Measurements from ENCODE around the gene FBXL2.
"Not testable (repeated sequence)": the region's sequence is repeated elsewhere in the genome, so short reads cannot be mapped to it uniquely, and the experiment has no call there.

Gene FBXL2

DNA sequence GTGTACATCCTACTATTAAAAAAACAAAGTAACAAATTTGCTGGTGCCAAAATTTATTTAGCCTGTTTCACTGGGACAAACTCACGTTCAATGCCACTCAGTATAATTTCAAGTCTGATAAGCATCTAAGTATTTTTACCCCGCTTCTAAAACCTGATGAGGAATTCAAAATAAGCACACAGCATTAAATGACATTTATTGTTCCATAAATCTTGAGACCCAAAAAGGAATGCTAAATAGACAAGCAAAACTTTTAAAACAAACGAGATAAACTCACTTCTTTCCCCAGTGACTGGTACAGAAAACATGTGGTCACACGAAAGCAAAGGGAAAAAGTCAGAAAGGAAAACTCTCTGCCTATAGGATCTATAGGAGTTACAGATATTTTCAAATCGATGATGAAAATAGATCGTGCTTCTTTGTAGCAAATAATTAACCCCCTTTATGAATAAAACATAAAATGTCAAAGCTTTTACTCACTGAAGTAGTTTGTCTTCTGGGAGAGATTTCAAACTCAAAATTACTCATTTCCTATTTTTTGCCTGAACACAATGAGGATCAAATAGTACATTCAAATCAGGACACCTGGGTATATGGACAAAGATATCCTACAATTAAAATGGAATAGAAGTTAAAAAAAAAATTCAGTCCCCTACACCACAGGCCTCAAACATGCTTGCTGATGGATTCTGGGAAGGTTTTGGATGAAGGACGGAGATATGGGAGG lies 111.3 kb downstream of the FBXL2 start:
- no peak for DNase-seq

DNA sequence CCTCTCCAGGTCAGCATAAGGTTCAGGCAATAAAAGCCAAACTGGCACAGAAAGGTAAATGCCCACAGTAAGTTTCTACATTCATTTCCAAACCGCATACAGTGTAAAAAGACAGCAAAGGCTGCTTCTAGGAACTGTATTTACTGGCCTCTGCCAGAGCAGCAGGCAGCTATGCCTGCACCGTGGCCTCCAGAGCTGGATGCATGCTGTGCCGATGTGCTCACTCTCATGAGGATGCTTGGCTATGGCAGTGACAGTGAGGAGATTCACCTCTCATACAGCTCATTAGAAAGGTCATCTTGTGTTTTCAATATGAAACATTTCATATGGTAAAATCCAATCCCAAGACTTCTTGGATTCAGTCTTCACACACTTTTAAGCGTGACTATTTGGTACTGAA lies 112.7 kb downstream of the FBXL2 start:
- no peak for DNase-seq

GRCh38 chr3:33391255-33391995 lies 114.2 kb downstream of the FBXL2 start:
- DNase-seq = no peak

DNA sequence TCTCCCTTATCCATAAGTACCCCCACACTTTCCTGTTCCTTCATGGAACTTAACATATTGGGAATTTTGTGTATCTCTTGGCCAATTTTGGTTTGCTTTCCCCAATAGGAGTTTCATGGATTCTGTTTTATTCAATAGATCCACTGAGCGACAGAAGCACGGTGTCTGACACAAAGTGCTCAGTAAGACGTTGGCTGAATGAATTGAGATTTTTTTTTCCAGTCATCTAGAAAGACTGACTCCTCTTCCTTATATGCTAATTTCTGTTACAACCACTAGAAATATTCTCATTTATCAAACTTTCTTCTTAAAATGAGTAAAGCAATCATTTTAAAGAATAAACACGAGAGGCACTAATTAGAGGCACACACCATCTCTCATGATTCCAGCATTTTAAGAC lies 114.9 kb downstream of the FBXL2 start:
- no peak for DNase-seq

DNA sequence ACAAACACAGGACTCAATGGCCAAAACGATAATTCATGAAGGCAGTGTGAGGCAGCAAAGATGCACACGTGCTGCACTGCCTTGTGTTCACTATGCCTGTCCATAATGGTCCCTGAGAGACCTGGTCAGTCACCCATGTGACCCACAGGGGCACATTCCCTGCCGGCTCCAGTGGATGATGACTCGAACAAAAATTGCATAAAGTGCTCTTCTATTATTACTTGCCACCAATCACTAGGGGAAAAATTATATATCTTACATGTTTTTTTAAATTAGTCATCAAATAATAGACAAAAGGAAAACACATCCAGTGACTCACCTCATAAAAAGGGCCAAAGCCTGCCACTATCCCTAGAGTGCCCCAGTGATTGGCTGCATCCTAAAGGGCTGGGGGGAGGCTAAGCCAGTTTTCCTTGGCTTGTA lies 115.5 kb downstream of the FBXL2 start:
- no peak for DNase-seq

DNA sequence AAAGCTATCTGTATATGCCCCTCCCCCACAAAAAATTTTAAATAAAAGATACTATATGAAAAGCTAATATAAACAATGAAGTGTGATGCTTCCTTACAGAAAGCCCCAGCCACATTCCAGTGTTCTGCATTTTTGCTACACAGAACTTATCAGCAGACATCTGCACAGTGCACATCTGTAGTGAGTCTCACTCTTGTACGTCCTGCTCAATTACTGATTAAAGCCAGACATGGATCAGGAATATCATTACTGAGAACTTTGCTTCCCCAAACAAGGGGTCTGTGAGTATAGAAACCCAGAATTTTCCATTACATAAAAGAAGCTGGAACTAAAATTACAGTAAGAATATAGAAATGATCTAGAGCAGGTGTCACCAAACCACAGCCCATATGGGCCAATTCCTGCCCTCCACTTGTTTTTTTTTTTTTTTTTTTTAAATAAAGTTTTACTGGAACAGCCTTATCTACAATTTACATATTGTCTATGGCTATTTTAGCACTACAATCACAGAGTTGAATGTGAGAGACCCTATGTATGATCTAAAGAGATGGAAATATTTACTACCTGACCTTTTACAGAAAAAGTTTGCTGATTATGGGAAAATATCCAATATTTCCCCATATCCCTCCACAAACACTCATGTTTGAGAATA lies 117.3 kb downstream of the FBXL2 start:
- DNase-seq = no peak

DNA sequence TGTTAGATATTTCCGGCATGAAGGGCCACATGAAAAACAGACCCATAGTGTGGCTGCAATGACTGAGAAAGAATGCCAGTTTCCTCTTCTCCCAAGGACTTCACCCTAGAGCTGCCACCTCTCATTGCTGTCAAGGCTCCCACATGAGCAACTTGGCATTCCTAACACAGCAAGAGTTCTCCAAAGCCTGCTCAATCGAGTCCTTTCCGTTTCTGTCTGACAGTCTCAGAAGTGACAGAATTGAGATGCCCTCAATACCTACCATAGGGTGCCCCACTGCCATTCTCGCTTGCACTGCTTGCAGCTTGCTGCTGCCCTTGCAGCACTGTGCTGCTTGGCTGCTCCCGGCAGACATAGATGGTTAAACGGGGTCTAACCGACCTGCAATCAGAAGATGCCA lies 118.7 kb downstream of the FBXL2 start:
- no peak for DNase-seq

DNA sequence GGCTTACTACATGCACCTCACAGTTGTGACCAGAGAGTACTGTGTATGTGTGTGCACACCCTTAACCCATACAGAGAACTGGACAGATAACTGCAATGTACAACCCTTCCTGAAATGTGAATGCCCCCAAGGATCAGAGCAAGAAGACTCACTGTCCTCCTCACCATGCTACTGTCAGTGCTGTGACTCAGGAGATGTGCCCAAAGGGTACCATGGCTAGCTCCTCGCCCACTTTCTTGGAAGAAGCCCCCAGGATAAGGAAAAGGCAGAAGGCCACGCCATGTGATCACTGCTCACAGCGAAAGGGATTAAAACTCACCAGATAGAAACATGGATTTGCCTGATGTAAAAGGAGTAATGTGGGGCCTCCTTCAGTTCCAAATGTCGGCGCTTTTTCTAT lies 121.2 kb downstream of the FBXL2 start:
- DNase-seq = no peak

GRCh38 chr3:33401781-33402180 lies 124.5 kb downstream of the FBXL2 start:
- no peak for DNase-seq

GRCh38 chr3:33402936-33403335 lies 125.7 kb downstream of the FBXL2 start:
- no peak for DNase-seq

- no peak for DNase-seq
Observed at GRCh38 chr3:33403756-33404155, 126.5 kb downstream of the FBXL2 start.

DNA sequence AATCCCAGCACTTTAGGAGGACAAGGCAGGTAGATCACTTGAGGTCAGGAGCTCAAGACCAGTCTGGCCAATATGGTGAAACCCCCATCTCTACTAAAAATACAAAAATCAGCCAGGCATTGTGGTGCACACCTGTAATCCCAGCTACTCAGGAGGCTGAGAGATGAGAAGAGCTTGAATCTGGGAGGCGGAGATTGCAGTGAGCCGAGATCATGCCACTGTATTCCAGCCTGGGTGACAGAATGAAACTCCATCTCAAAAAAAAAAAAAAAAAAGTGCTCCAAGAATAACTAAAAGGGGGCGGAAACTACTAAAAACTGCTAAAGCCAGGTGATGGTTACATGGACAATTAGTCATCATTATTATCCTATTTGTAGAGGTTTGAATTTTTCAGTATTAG lies 133.6 kb downstream of the FBXL2 start:
- not testable (repeated sequence) for DNase-seq

DNA sequence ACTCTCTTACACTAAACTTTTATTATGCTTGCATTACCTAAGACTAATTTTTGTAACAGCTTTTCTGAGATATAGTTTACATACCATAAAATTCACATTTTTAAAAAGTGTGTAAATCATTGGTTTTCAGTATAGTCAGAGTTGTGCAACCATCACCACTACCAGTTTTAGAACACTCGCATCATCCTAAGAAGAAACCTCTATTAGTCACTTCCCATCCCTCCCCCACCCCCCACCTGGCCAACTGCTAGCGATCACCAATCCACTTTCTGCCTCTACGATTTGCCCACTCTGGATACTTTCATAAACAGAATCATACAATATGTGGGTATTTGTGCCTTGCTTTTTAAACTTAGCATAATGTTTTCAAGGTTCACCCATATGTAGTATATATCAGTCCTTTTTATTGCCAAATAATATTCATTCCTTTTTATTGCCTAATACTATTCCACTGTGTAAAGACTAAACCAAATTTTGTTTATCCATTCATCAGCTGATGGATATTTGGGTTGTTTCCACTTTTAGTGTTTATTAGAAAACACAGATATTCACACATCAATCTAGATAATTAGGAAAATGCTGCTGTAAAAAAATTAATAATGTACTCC lies 139.9 kb downstream of the FBXL2 start:
- no peak for DNase-seq

DNA sequence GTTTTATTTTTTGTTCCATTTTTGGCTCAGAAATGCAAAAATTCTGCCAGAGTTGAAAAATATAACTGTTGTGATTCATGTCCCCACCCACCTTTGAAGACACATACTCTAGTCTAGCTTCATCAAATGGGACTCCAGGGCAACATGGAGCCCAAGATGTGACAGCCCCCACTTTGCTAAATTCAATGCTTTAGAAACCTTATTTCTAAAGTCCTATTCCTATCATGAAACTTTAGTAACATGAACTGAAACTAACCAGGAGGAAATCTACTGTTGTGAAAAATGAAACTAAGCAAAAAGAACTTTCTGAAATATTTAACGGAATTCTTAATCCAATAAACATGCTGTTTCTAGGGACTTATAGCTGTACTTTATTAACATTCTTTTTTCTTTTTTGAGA lies 142.7 kb downstream of the FBXL2 start:
- DNase-seq = no peak

DNA sequence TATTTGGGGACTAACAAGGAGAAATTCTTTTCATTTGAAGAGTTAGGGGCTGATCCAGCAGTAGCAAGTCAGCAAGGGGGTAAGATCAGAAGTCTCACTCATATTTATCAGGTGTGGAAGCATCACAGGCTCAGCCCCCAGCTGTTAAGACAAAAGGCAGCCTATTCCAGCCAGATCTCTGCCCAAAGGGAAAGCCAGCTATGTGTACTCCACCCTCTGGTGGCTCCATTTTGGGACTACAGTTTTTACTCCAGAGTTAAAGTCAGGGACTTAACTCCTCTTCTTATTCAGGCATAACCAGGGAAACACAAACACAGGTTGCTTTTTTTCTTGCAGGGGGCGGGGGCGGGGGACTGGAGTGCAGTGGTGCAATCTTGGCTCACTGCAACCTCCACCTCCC lies 143.7 kb downstream of the FBXL2 start:
- DNase-seq = no peak

GRCh38 chr3:33424606-33425452 lies 147.6 kb downstream of the FBXL2 start:
- no peak for DNase-seq

- DNase-seq = no peak
Observed at GRCh38 chr3:33425453-33425852, 148.2 kb downstream of the FBXL2 start.

GRCh38 chr3:33426068-33426467 lies 148.8 kb downstream of the FBXL2 start:
- no peak for DNase-seq

- no peak for DNase-seq
Observed at GRCh38 chr3:33426630-33427317, 149.5 kb downstream of the FBXL2 start.

DNA sequence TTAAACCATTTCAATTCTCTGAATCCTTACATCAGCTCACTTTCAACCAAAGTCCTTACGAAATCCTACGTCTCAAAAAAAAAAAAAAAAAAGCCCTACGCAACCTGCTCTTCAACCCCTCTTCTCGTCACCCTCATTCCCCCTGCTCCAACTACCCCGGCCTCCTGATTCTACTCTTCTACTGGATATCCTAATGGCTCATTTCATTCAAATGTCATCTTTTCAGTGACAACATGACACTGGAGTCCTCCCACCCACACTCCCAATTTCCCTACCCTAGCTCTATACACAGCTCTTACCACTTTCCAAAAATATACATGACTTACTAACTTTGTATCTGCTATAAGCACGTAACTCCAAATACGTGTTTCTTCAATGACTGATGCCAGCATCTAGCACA lies 151.5 kb downstream of the FBXL2 start:
- no peak for DNase-seq

GRCh38 chr3:33429306-33429705 lies 152.1 kb downstream of the FBXL2 start:
- DNase-seq = not testable (repeated sequence)

DNA sequence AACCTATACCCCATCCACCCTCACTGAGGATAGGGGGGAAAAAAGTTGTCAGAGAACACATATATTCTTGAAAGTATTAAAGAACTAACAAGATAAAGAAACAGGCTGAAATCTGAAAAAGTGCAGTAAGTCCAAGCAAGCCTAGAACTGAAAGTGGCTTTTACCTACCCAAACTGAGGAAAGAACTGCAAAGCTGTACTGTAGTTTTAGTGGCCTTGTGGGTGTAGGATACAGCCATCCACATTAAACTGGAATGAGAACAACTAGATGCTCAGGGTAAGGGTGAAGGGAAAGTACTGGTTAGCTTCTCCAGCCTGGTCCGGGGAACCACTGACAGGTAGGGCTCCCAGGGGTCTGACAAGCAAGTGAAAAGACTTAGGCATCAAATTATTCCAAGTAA lies 152.8 kb downstream of the FBXL2 start:
- DNase-seq = no peak

All from right hindlimb (tissue), 1 donor.